ENCODE results near the gene GRID2.

GRID2 gene

DNA sequence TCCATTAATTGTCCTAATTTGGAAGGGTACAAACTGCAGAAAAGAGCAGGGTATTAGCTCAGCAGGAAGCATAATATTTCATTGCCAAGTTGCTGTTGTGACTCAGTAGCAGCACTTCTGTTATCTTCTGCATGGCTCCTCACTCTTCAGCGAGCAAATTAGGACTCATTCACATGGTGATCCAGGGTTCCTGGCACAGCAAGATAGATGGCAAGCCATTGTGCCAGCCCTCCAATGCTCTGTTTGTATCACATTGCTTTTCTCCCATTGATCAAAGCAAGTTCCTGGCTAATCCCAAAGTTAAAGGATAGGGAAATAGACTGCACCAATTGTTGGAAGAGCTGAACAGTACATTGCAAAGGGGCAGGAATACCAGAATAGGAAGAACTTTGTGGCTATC, 1142.3 kb downstream of the GRID2 start:
- DNase-seq: no peak

DNA sequence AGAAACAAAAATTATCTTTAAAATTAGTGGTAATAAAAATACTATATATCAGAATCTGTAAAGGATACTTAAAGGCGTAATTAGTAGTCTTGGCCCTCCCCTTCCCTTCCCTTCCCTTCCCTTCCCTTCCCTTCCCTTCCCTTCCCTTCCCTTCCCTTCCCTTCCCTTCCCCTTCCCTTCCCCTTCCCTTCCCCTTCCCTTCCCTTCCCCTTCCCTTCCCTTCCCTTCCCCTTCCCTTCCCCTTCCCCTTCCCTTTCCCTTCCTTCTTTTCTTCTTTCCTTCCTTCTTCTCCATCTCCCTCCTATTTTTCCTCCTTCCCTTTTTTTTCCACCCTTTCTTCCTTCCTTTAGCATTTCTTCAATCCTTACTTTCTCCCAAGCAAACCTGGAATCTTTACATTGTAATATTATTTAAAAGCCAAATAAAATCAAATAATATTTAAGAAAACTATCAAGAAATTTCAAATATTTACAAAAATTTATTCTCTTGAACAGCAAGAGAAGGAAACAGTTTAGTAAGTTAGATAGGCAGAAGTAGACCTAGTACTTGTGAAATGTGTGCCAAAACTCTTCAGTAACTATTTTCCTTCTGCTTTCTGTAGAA, 1145.0 kb downstream of the GRID2 start:
- no peak for DNase-seq

DNA sequence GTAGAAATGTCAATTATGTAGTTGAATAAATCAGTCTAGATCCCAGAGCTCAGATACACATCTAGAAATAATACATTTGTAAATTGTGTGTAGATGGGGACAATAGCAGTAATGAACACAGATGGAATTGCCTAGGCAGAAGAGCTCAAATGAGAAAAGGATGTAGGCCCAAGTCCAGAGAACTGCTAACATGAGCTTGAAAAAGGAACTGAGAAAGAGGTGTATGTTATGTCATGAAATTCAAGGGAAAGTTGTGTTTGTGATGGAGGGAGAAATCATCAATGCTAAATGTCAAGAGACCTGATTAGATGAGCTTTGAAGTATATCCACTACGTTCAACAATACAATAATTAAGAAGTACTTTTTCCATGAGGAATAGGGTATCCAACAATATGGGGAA, 1148.2 kb downstream of the GRID2 start:
- DNase-seq: no peak

DNA sequence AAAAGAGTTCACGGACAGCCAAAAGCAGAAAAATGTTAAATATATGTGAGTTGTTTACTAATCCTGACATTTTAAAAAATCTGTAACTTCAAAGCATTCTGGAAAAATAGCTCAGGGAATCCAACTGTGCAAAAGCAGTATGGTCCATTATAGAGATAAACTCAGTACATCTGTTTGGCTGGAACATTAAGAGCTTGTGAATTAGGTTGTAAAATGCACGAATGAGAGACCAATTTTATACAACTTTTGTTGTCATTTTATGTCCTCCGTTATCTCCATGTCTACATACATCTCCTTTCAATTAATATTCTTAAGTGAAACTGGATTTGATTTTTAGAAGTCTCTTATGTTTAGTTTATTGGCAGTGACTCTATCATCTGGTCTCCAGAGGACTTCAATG, 1157.8 kb downstream of the GRID2 start:
- no peak for DNase-seq

DNA sequence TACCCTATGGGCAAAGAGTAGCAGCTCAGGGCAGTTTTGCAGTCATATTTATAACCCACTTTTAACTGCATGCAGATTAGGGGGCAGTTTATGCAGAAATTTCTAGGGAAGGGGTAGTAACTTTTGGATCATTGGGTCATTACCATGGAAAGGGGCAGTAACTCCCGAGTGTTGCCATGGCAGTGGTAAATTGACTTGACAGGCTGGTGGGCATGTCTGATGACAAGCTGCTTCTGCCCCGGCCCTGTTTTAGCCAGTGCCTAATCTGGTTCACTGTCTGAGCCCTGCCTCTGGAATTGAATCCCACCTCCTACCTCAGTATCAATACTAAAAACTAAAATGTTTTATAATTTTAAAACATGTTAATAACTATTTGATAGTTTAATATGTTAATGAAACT, 1162.7 kb downstream of the GRID2 start:
- no peak for DNase-seq

DNA sequence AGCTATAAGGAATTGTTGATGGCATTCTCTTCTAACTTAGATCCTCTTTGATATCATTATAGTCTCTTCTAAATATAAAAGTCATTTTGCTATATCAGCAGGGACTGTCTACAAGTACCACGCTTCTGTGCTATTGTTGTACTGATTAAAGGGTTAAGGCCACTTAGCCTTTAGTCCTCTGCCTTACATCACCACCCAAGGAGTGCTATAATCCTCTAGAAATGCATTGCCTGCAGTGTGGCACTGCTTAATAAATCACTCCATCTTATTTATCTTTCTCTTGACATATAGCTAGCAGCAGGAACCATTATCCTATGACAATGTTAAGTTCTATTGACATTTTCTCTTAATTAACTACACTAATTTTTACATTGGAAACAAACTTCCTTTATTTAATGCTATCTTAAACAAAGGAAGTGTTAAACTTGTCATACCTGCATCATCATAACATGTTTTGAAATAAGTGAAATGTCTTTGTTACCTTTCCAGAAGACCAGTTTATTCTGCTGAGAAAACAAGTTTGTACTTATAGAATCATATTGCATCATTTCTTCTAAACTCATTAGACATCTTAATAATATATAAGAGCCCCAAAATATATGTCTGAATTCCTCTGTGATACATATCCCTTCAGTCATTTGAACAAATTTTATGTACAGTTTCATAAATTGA, 1163.9 kb downstream of the GRID2 start:
- no peak for DNase-seq

DNA sequence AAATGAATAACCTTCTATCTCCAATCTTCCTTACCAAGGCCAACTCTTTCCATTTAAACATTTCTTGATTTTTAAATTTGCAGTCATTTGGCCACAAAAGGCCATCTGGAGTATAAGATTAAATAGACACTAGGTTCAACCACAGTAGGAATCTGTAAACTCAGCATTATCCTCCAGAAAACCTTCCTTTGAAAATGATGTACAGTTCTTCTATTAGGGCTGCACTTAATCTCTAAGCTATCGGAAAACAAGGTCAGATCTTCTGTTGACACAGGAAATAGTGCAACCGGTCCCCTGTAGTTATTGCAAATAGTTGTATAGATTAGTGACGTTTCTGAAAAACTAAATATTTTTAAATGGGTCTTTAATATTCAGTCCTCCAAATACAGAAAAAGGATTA, 1165.8 kb downstream of the GRID2 start:
- no peak for DNase-seq

DNA sequence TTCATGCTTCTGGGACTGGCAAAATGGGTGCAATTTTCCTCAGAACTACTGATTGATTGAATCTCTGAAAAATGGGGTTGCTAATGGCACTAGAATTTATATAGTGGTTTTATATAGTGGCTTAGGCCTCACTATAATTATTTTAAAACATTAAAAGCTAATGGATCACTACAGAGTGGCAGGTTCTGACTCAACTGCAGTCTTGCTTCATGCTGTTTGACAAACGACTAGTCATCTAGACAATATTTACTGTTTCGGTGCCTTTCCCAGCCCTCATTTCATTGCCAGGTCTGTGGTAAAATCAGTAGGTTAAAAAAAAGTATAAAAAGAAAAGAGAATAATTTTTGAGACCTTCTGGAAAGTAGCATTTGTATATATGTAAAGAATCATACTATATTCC, 1172.0 kb downstream of the GRID2 start:
- DNase-seq: no peak

DNA sequence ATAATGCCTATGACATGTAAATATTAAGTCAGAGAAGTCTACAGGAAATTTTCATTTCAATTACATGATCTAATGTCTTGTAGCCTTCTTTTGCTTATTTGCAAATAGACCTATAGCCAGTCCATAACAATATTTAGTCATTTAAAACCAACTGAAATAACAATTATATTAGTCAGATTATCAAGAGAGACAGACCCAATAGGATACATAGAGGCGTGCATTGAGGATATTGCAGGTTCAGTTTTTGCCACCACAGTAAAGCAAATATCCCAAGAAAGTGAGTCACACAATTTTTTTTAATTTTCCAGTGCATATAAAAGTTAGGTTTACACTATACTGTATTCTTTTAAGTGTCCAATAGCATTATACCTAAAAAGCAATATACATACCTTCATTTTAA, 1175.0 kb downstream of the GRID2 start:
- DNase-seq: no peak

DNA sequence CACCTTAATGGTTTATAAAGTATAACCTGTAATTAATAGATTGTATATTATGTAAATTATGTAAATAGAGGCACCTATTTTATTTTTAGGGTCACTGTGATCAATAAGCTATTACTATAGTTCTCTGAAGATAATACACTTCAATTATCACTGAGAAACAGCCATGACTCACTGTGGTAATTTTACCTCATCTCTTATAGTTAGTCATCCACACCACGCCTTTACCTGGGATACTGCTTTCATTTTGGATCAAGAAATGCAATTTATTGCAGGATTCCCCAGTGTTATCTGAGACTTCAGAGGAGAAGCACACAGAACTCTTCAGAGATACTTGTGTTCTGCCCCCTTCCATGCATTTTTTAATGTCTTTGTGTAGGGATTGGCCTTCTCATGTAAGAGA, 1176.7 kb downstream of the GRID2 start:
- DNase-seq: no peak

DNA sequence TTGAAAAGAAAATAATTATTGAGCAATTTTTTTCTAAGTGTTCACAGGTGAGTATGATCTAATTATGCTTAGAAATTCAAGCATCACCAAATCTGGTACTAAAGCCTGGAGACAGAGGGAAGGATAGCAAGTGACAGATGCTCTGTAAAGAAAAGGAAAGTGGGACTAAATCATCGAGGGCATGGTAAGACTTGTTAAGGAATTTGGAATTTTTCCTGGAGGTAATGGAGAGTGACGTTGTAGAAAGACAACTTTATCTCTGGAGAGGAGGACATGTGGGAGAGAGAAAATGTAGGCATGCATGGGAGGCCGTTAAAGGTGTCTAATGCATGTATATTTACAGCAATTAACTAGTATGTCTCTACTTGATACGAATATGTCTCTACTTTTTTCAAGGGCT, 1191.6 kb downstream of the GRID2 start:
- no peak for DNase-seq

DNA sequence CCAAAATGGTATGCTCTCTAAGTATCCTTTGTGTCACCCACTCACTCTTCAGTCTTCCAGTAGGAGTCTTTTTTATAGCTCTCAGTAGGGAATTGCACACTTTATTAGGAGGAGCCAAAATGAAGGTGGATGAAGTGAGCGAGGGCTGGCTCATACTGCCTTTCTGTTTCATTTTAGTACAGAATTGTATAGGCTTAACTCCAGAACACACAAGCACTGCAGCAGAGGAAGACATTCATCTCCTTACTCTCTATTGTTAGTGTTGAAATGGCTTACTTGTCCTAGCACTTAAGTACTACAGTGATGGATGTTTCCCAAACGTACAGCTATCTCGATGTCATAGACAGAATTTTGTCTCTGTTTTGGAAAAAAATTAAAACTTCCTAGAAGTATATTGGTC, 1197.5 kb downstream of the GRID2 start:
- DNase-seq: no peak

DNA sequence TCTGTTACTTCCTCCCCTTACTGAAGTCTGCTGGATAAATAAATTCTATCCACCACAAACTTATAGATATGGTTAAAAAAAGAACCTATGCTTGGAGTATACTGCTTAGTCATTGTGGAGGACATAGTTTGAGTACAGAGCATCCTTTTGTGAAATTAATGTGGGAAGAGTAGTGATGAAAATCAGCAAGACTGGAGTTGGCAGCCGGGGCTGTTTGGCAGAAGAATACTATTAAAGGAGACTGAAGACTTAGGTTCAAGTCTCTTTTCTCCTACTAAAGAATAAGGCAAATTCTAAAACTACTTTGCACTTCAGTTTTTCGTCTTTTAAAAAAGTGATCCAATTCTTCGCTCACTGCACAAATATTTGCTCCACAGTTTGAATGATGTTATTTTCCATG, 1198.2 kb downstream of the GRID2 start:
- no peak for DNase-seq

DNA sequence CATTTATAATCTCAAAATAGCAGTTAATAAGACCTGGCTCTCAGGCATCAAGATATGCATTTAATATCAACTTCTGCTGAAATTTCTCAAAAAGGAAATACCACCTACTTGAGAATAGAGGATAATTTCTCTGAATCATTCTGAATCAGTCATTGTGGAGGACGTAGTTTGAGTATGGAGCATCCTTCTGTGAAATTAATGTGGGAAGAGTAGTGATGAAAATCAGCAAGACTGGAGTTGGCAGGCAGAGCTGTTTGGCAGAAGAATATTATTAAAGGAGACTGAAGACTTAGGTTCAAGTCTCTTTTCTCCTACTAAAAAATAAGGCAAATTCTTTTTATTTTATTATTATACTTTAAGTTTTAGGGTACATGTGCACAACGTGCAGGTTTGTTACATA, 1199.2 kb downstream of the GRID2 start:
- DNase-seq: no peak

DNA sequence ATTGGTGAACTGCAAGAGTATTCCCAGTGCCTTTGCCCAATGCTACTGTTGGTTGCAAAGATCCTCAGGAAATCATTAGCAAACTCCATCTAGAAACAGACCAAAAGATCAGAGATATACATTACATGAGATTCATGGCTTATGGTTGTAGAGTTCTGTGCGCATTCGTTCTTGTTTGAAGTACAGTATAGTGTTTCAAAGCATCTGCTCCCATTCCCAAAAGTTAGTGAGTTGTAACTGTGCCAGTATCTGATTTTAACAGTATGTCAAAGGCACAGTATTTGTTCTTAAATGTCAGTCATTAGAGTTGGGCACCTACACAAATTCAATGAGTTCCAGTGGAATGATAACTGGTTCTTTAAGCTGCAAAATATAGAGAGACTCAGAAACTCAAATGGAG, 1210.1 kb downstream of the GRID2 start:
- DNase-seq: no peak

DNA sequence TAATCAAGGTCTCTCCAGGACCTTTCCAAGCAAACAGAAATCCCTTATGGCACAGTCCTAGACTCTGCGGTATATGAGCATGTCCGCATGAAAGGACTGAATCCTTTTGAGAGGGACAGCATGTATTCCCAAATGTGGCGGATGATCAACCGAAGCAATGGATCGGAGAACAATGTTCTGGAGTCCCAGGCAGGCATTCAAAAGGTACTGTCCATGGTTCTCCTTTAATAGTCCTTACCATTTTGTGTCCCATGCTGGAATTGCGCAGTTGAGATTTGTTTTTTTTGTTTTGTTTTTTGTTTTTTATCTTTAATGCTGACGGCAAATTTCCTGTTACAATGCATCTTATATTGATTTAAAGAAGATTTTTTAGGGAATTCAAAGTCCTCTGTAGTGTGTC, 1211.4 kb downstream of the GRID2 start:
- DNase-seq: no peak

DNA sequence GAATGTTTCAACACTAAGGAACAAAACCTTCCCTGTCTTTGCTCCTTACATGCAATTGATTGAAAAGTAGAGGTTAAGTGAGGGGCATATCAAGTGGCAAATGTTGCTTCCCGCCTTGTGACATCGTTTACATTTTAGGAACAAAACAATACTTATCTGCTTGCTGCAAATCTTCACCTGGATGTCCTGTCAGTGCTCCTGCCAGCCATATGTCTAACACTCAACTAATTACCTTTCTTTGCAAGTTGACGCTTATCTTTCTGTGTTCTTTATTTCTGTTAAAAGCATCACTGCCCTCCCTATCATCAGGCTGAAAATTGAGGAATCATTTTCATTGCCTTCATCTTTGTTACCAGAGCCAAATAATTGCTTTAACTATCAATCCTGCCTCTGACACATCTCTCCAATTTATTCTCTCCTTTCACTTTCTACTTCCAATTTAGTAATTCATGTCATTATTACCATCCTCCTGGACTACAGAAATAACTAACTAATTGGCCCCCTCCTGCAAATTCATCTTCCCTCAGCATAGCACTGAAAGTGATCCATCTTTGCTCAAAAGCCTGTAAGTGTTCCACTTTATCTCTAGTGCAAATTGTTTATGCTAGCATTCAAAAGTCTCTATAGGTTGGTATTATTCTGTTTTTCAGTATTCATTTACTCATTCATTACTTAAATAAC, 1226.1 kb downstream of the GRID2 start:
- no peak for DNase-seq

DNA sequence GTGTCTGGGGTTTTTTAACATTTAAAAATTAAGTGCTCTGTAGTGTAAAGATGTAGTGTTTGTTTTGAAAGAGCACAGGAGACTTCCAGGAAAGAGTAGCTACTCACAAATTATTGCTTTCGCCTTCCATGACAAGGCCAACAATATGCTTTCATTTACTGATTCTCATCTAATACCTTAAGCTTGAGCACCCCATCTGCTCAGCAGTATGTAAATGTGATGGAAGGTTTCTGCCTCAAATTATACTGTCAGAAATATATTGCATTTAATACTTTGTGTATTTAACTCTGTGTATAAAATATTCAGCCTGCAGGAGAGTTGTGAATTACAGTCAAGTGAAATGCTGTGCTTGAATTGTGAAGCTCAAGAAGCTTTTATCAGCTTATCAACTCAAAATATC, 1228.5 kb downstream of the GRID2 start:
- no peak for DNase-seq

DNA sequence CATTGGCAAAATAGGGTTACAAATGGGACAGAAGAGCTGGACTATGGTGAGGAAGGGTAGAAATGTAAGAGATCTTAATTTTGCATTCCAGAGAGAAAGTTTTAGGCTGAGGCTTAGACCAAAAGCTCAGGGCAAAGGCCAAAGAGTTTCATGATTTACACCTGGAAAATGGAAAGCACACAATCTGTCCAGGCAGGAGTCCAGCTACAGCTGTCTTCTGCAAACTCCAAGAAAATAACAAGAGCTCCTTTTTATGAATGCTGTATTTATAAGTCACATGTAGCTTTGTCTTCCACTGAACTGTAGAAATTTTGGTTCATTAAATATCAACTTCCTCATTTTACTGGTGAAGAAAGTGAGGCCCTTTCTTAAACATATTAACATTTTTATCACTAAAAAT, 1236.8 kb downstream of the GRID2 start:
- no peak for DNase-seq

DNA sequence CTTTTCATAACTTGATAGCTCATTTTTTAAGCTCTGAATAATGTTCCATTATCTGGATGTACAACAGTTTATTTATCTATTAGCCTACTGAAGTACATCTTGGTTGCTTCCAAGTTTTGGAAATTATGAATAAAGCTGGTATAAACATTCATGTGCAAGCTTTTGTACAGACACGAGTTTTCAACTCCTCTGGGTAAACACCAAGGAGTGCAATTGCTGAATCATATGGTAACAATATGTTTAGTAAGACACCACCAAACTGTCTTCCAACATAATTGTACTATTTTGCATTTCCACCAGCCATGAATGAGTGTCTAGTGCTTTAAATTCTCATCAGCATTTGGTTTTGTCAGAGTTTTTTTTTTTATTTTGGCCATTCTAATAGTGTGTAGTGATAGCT, 1258.1 kb downstream of the GRID2 start:
- no peak for DNase-seq

DNA sequence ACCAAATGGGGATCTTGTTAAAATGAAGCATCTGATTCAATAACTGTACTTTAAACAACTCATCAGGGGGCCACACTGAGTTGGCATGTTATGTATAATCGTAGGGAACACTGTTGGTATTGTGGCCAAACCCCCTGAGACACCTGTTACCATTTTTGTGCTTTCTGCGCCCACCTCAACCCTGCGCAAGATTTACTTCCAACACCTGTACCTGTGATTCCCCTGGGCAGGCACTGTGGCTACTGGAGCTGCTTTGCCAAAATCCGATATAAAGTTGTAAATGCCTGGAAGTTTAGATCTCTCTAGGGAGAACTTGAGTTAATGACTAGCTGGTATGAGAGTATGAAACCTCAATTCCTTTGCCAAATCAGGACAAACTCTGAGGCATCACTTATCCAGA, 1265.0 kb downstream of the GRID2 start:
- DNase-seq: no peak

DNA sequence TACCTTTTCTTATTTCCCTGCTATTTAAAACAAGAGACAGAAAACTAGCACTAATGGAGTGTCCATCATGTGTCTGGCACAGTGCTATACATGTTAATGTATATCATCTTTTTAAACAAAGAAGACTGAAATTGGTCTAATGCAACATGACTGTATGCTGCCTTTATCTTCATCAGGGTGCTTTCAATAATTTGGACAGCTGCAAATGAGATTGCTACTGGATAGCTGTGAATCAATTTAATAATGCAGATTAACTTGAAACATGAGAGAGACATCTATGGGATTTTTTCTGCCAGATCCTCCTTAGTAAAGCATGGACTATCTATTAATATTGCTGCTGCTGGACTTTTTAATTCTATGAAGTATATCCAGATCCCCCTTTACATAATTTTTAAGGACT, 1269.5 kb downstream of the GRID2 start:
- DNase-seq: no peak

DNA sequence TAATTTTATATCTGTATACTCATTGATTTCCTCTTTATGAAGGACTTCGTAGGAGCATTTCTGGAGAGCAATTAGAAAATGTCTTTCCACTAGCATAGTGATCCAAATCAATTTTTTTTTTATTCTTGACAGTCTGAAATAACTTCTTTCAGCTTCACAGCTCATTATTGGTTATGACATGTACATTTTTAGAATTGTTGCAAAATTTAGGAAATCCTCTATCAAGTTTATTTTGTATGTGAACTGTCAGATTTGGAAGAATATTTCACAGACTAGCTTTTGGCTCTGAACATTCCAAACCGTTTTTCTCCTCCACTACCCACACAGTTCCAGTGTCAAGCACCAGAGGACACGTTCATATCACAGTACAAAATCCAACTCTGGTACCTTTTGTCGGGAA, 1275.2 kb downstream of the GRID2 start:
- DNase-seq: no peak

DNA sequence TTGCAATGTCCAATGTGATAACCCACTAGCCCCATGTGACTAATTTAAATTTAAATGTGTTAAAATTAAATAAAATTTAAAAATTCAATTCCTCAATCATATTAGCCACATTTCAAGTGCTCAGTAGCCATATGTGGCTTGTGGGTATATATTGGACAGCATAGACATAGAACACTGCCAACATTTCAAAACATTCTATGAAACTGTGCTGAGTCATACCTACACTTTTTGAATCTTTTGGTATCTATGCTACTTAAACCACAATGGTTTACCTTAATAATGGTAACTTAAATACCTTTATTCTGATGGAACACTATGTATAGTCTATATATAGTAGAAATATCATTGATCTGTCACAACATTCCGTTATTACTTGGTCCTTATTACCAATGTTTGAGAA, 1301.4 kb downstream of the GRID2 start:
- DNase-seq: no peak

DNA sequence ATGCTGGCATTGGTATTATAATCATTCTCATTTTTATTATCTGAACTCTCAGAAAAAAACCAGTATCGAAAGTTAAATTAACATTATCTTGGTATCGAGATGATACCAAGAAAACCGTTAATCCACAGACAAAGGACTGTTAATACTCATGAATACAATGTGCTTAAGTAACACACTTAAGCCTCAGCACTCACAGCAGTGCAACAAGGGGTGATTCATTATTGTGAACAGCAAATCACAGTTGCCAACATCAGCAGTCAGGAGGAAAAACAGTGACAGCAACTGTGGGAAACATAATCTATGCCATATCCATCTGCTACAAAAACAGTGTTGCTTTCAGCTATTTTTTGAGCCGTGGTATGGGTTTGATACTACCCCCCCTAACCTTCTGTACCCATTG, 1313.8 kb downstream of the GRID2 start:
- no peak for DNase-seq

Measured in NCI-H2107 (cell line).